GM12878 (cell line): Measurements from ENCODE around the gene JAKMIP1. TPM values are rescaled to one million over a fixed set of nuclear protein-coding genes. Genes with fewer than 3 reads are reported as not detected.

Experiments used
- ATF7 ChIP-seq: fragments of 450-650 bp; IDR thresholded peaks from 2 replicates; pipeline ENCODE4 v1.6.1; 2016; ENCODE audit warnings: low read depth, mild to moderate bottlenecking
- FOXK2 ChIP-seq: fragments of 450-650 bp; IDR thresholded peaks from 2 replicates; pipeline ENCODE4 v1.6.1; 2017; ENCODE audit warnings: mild to moderate bottlenecking, moderate library complexity
- TAF1 ChIP-seq: IDR thresholded peaks from 2 replicates; pipeline ENCODE4 v1.6.1; 2011; ENCODE audit warnings: mild to moderate bottlenecking, low read depth, low read length, borderline replicate concordance
- ZNF687 ChIP-seq: fragments of 450-650 bp; IDR thresholded peaks from 2 replicates; pipeline ENCODE4 v1.6.1; 2017; ENCODE audit warnings: mild to moderate bottlenecking, moderate library complexity
- ZSCAN29 ChIP-seq: fragments of 450-650 bp; IDR thresholded peaks from 2 replicates; pipeline ENCODE4 v1.6.1; 2017; ENCODE audit warnings: mild to moderate bottlenecking, moderate library complexity
- polyA plus RNA-seq, 11 experiments: library from polyadenylated mRNA; depleted of rRNA in 4 of 11; unstranded in 6 of 11; stranded (reverse) in 5 of 11; fragments of >200 nt; fragmentation: Nextera tagmentation in 4 of 11; fragmentation: Illumina TruSeq in 1 of 11; extraction: Ambion mirVana in 4 of 11; extraction: Trizol in 1 of 11; gene quantifications; 1 replicate in 1 of 11; 2 replicates in 10 of 11; pipeline versions ENCODE4 v1.2.1 to v1.2.3, GENCODE V29; 2011 to 2016; ENCODE audit warnings: inconsistent platforms in 2 of 11, missing spikeins in 2 of 11, low read depth in 1 of 11
- total RNA-seq, 4 experiments: library from RNA; depleted of rRNA in 3 of 4; stranded (reverse); fragments of >200 nt in 3 of 4; fragmentation: Illumina TruSeq in 1 of 4; extraction: Trizol in 1 of 4; gene quantifications; 2 replicates each; pipeline versions ENCODE4 v1.2.1 to v1.2.3, GENCODE V29; 2013 to 2021
- TF ChIP-seq, protein P1 (sequence below): fragments of 450-650 bp; IDR thresholded peaks from 2 replicates; pipeline ENCODE4 v1.6.1; 2017; ENCODE audit warnings: mild to moderate bottlenecking
- TF ChIP-seq, protein P2 (sequence below): IDR thresholded peaks from 2 replicates; pipeline ENCODE4 v1.6.1; 2011; ENCODE audit warnings: borderline replicate concordance, low read depth, mild to moderate bottlenecking, moderate library complexity, mixed read lengths, low read length; ENCODE audit not compliant: insufficient read depth; ENCODE audit errors: extremely low read length
- TF ChIP-seq, protein P3 (sequence below): IDR thresholded peaks from 2 replicates; pipeline ENCODE4 v1.6.1; 2012; ENCODE audit warnings: low read depth, low read length, improper control_type of control experiment

The JAKMIP1 gene
- total and polyA plus RNA-seq, 10 of the 15 experiments (the other 5 are each of a cell fraction or from before 2014, with no cell fraction given), result 0.52 to 16.7 (median 12.3) TPM

DNA sequence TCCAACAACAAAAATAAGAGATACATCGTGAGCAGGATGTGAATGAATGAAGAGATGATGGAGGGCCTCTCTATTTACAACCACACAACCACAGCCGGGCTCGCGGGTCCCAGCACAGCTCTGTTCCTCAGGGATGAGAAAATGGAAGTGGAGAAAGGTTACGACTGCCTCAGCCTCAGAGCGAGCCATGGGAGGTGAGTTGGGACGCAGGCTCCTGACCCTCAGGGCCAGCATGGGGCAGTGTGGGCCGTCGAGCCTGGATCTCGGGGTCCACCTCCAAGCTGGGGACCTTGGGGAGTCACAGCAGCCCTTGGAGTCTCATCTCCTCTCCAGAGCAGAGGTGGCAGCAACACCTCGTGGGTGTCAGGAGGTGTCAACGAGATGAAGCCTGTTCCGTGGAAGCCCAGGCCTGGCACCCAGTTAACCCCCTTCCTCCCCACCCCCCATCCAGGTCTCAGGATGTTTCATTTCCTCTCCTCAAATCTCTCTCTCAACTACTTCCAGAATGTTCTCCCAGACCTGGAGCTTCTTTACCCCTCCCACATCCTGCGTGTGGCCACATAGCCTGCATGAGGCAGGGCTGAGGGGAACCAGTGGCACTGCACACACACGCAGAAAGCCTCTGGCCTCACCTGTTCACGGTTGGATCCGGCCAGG, 208.1 kb downstream of the JAKMIP1 start (continued):
- TF ChIP-seq, protein P1, sequence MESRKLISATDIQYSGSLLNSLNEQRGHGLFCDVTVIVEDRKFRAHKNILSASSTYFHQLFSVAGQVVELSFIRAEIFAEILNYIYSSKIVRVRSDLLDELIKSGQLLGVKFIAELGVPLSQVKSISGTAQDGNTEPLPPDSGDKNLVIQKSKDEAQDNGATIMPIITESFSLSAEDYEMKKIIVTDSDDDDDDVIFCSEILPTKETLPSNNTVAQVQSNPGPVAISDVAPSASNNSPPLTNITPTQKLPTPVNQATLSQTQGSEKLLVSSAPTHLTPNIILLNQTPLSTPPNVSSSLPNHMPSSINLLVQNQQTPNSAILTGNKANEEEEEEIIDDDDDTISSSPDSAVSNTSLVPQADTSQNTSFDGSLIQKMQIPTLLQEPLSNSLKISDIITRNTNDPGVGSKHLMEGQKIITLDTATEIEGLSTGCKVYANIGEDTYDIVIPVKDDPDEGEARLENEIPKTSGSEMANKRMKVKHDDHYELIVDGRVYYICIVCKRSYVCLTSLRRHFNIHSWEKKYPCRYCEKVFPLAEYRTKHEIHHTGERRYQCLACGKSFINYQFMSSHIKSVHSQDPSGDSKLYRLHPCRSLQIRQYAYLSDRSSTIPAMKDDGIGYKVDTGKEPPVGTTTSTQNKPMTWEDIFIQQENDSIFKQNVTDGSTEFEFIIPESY, result no peak
- TF ChIP-seq ATF7, result no peak
- TF ChIP-seq TAF1, result no peak
- TF ChIP-seq, protein P2, sequence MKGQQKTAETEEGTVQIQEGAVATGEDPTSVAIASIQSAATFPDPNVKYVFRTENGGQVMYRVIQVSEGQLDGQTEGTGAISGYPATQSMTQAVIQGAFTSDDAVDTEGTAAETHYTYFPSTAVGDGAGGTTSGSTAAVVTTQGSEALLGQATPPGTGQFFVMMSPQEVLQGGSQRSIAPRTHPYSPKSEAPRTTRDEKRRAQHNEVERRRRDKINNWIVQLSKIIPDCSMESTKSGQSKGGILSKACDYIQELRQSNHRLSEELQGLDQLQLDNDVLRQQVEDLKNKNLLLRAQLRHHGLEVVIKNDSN, result no peak
- TF ChIP-seq FOXK2, result no peak
- no peak for TF ChIP-seq ZNF687
- TF ChIP-seq, protein P3, sequence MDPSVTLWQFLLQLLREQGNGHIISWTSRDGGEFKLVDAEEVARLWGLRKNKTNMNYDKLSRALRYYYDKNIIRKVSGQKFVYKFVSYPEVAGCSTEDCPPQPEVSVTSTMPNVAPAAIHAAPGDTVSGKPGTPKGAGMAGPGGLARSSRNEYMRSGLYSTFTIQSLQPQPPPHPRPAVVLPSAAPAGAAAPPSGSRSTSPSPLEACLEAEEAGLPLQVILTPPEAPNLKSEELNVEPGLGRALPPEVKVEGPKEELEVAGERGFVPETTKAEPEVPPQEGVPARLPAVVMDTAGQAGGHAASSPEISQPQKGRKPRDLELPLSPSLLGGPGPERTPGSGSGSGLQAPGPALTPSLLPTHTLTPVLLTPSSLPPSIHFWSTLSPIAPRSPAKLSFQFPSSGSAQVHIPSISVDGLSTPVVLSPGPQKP, result no peak
- TF ChIP-seq ZSCAN29, result no peak
